Lower leg skin (tissue), 4 donors: Measurements from ENCODE around the gene DAP. TPM values are rescaled to one million over a fixed set of nuclear protein-coding genes. Genes with fewer than 3 reads are reported as not detected.

ENCODE experiments used
- DNase-seq, 2 donors: peaks; one replicate each; pipeline ENCODE4 v3.0.0-alpha.2; 2019; ENCODE audit warnings: low spot score in 2 of 2
- H3K4me3 ChIP-seq: fragments of 200-600 bp; sonication (generic); 2 replicates; pipeline ENCODE4 v1.5.1; 2017; ENCODE audit warnings: mild to moderate bottlenecking, low read depth; ENCODE audit not compliant: poor library complexity, severe bottlenecking
- POLR2A ChIP-seq, 2 donors: fragments of 450-650 bp; IDR thresholded peaks; one replicate each; pipeline ENCODE4 v1.6.1; 2016 to 2017; ENCODE audit warnings: antibody characterized with exemption in 2 of 2, mild to moderate bottlenecking in 1 of 2, moderate library complexity in 1 of 2
- WGBS, 2 donors: methylation state at CpG; one replicate each; pipeline ENCODE4 v1.1.5; 2018; 5-methylcytosine and 5-hydroxymethylcytosine counted together
- intact Hi-C: fragments of 100-400 bp; cut with DNase I; formaldehyde crosslinking; loops from one replicate; pipeline ENCODE4 v1.15.0; 2023; ENCODE audit warnings: low total_unique reads
- total RNA-seq, 4 donors: library from RNA; depleted of rRNA; stranded (reverse); fragments of >200 nt; gene quantifications; one replicate each; pipeline ENCODE4 v1.1.0, GENCODE V29; 2016
- TF ChIP-seq, protein P1 (sequence below), 3 donors: fragments of 450-650 bp; IDR thresholded peaks; one replicate each; pipeline ENCODE4 v1.5.1; 2016; ENCODE audit warnings: antibody characterized with exemption in 3 of 3, mild to moderate bottlenecking in 3 of 3, moderate library complexity in 2 of 3

Gene DAP
- total RNA-seq, 4 donors from 2014 or later = 36.4 to 41.9 (median 39.7) TPM

DNA sequence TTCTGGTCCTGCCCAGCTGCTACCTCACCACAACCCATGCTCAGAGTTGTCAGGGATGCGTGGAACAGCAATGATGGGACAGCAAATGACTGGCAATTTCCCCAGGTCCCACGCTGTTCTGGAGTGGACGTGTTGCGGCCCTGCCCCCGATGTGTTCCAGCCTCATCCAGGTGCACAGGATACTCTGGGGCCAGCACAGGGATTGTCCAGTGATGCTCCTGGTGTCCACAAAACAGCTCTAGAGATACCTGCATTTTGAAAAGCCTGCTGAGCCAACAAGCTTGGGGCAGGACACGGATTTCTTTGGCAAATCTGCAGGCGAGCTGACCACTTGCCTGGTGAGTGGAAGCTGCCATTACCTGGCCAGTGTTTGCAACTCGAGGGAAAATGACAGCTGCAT is 108.4 kb downstream of the DAP start:
- intact Hi-C loops = no loop called here
- H3K4me3 ChIP-seq = no peak overlapping the region
- TF ChIP-seq, protein P1, sequence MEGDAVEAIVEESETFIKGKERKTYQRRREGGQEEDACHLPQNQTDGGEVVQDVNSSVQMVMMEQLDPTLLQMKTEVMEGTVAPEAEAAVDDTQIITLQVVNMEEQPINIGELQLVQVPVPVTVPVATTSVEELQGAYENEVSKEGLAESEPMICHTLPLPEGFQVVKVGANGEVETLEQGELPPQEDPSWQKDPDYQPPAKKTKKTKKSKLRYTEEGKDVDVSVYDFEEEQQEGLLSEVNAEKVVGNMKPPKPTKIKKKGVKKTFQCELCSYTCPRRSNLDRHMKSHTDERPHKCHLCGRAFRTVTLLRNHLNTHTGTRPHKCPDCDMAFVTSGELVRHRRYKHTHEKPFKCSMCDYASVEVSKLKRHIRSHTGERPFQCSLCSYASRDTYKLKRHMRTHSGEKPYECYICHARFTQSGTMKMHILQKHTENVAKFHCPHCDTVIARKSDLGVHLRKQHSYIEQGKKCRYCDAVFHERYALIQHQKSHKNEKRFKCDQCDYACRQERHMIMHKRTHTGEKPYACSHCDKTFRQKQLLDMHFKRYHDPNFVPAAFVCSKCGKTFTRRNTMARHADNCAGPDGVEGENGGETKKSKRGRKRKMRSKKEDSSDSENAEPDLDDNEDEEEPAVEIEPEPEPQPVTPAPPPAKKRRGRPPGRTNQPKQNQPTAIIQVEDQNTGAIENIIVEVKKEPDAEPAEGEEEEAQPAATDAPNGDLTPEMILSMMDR (IDR thresholded peaks at IDR 0.05) = no peak
- no peak for TF ChIP-seq POLR2A (IDR thresholded peaks at IDR 0.05)
- no peak for DNase-seq
- WGBS, 2 donors = 87 to 94% methylated on average over 8 of the region's 8 CpGs

GRCh38 chr5:10652151-10652550 is 108.9 kb downstream of the DAP start:
- intact Hi-C loops = no loop called here
- TF ChIP-seq, protein P1 (IDR thresholded peaks at IDR 0.05) = no peak
- TF ChIP-seq POLR2A (IDR thresholded peaks at IDR 0.05) = no peak
- 93 to 94% methylated on average over 13 of the region's 13 CpGs for WGBS, 2 donors
- DNase-seq = peak in 1 of 2 donors; percentile 70
- no peak overlapping the region for H3K4me3 ChIP-seq

DNA sequence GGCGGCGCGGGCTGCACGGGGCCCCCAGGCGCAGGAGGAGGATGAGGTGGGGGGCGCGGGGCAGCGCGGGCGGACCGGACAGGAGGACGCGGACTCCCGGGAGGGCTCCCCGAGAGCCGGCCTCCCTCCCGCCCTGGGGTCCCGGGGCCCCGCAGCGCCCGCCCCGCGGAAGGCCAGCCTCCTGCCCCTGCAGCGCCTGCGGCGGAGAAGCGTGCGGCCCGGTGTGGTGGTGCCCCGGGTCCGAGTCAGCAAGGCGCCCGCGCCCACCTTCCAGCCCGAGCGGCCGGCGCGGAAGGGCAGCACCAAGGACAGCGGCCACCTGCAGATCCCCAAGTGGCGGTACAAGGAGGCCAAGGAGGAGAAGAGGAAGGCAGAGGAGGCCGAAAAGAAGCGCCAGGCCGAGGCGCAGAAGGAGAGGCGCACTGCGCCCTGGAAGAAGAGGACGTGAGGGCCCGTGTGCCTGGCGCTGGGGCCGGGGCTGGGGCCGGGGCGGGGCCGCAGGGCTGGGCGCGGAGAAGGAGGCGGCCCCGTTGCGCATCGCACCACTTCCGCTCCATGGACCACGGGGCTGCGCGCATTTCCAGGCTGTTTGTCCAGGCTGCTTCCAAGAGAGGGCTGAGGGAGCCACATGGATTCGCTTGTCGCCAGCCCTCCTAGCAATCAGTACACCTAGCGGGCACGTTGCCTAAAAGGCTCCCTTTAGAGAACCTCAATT is 111.2 kb downstream of the DAP start:
- TF ChIP-seq POLR2A (IDR thresholded peaks at IDR 0.05) = no peak
- TF ChIP-seq, protein P1 (IDR thresholded peaks at IDR 0.05) = no peak
- peak in 1 of 2 donors; percentile 65 for DNase-seq
- WGBS, 2 donors = 66 to 85% methylated on average over 49 to 60 of the region's 68 CpGs
- intact Hi-C loops = no loop called here
- no peak overlapping the region for H3K4me3 ChIP-seq

GRCh38 chr5:10648806-10649665 is 112.0 kb downstream of the DAP start:
- 77 to 93% methylated on average over 51 to 60 of the region's 60 CpGs for WGBS, 2 donors
- TF ChIP-seq, protein P1 (IDR thresholded peaks at IDR 0.05) = no peak
- no peak for TF ChIP-seq POLR2A (IDR thresholded peaks at IDR 0.05)
- intact Hi-C loops = no loop called here
- no peak overlapping the region for H3K4me3 ChIP-seq
- peak in 1 of 2 donors; percentile 74 for DNase-seq

DNA sequence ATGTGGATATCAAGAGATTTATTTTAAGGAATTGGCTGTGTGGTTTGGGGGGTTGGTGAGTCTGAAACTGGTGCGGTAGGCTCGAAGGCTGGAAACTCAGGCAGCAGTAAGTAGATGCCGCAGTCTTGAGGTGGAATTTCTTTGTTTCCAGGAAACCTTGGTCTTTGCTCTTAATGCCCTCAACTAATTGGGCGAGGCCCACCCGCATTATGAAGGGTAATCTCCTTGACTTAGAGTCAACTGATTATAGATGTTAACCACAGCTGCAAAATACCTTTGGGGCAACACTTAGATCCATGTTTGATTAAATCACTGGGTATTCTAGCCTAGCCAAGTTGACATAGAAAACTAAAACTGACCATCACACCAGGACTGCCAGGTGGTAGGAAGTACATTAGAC is 113.4 kb downstream of the DAP start:
- peak in 1 of 2 donors; percentile 15 for DNase-seq
- intact Hi-C loops = no loop called here
- TF ChIP-seq POLR2A (IDR thresholded peaks at IDR 0.05) = no peak
- TF ChIP-seq, protein P1 (IDR thresholded peaks at IDR 0.05) = no peak
- H3K4me3 ChIP-seq = no peak overlapping the region
- WGBS, 2 donors = 96 to 98% methylated on average over 5 of the region's 5 CpGs
